ENCODE data around the gene EPHB2. TPM values are rescaled to one million over a fixed set of nuclear protein-coding genes. Genes with fewer than 3 reads are reported as not detected.

EPHB2 gene
- total RNA-seq, 2 experiments from 2014 or later: 0.13 TPM; not detected in 1

- ATAC-seq (no peak), DNase-seq (no peak)
- Mint-ChIP-seq H3K27ac (no peak overlapping the region), H3K27me3 (peaks cover 13% of the 10 kb centered on the region), H3K4me3 (no peak overlapping the region), H3K4me1 (ENCODE audit: low read depth) (no peaks in the 10 kb centered on the region), H3K9me3 (no peaks in the 10 kb centered on the region), H3K36me3 (ENCODE audit: low read depth) (no peaks in the 10 kb centered on the region)
- POLR2A ChIA-PET: no interaction called here
- CTCF ChIA-PET: no interaction called here
- intact Hi-C loops (cut with micrococcal nuclease): no loop called here
- no peak for TF ChIP-seq CTCF (IDR thresholded peaks at IDR 0.05)
Observed at GRCh38 chr1:22774833-22775182, 64.2 kb downstream of the EPHB2 start.

DNA sequence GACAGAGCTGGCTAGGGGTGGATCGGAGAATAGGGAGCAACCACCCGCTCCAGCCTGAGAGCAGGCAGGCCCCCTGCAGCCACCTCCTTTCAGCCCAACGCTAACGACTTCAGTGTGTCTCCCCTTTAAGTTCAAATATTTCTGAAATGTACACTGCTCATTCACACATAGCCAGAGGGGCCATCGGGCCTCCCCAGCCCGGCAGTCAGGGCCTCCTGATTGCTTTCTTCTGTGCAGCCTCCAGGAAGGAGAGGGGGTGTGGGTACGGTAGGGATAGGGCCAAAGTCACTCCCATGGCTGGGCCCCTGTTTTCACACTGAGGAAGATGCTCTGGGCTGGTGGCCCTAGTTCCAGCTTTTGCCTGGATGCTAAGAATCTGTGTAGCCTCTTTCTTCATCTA lies 64.8 kb downstream of the EPHB2 start:
- peaks cover 13% of the 10 kb centered on the region for H3K27me3 Mint-ChIP-seq
- no peaks in the 10 kb centered on the region for H3K9me3 Mint-ChIP-seq
- no peak overlapping the region for H3K4me3 Mint-ChIP-seq
- no peak for DNase-seq
- no peak for TF ChIP-seq CTCF (IDR thresholded peaks at IDR 0.05)
- intact Hi-C loops (cut with micrococcal nuclease): no loop called here
- H3K4me1 Mint-ChIP-seq (ENCODE audit: low read depth): no peaks in the 10 kb centered on the region
- H3K36me3 Mint-ChIP-seq (ENCODE audit: low read depth): no peaks in the 10 kb centered on the region
- H3K27ac Mint-ChIP-seq: no peak overlapping the region
- ChIA-PET POLR2A (no interaction called here), CTCF (no interaction called here)
- ATAC-seq: no peak

GRCh38 chr1:22776035-22776613 lies 65.5 kb downstream of the EPHB2 start:
- DNase-seq: no peak
- ChIA-PET POLR2A (interaction anchor here (0.6 kb wide), 1 partner anchor 42 kb away, joined by 3 read pairs; no protein-coding TSS in a partner anchor), CTCF (no interaction called here)
- intact Hi-C loops (cut with micrococcal nuclease): no loop called here
- H3K27ac Mint-ChIP-seq: no peak overlapping the region
- H3K4me3 Mint-ChIP-seq: no peak overlapping the region
- no peaks in the 10 kb centered on the region for H3K36me3 Mint-ChIP-seq (ENCODE audit: low read depth)
- peaks cover 15% of the 10 kb centered on the region for H3K27me3 Mint-ChIP-seq
- H3K9me3 Mint-ChIP-seq: no peaks in the 10 kb centered on the region
- ATAC-seq: no peak
- TF ChIP-seq CTCF (IDR thresholded peaks at IDR 0.05): no peak
- no peaks in the 10 kb centered on the region for H3K4me1 Mint-ChIP-seq (ENCODE audit: low read depth)

DNA sequence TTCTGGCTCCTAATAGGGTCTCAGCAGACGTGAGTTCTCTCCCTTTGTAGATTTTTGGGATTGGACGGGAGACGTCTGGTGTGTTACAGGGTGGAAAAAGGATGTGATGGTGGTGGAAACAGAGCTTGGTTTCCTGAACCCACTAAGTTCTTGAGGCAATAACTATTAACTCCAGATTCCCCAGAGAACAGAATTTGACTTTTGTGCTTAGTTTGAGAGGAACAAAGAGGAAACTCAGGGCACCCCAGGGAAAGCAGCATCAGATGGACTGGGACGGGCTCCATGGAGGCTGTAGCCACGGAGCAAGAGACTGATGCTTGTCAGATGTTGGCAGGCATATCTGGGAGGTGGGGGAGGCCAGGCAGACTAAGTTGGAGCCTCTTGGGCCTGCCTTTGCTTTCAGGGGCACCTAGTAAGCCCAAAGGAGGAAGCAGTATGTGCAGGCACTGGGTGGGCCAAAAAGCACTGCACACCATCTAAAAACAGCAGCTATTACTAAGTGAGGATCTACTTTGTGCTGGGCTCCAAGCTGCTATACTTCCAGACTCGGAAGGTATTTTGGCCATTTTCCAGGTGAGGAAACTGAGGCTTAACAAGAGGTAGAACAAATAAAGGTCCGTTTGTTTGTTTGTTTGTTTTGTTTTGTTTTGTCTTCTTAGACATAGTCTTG lies 66.9 kb downstream of the EPHB2 start:
- no peak for TF ChIP-seq CTCF (IDR thresholded peaks at IDR 0.05)
- Mint-ChIP-seq H3K36me3 (ENCODE audit: low read depth) (no peaks in the 10 kb centered on the region), H3K9me3 (no peaks in the 10 kb centered on the region), H3K4me1 (ENCODE audit: low read depth) (no peaks in the 10 kb centered on the region), H3K27ac (no peak overlapping the region), H3K4me3 (no peak overlapping the region), H3K27me3 (peaks cover 17% of the 10 kb centered on the region)
- intact Hi-C loops (cut with micrococcal nuclease): no loop called here
- POLR2A ChIA-PET: no interaction called here
- CTCF ChIA-PET: interaction anchor here (1.3 kb wide), 1 partner anchor 73 kb away, joined by 3 read pairs; no protein-coding TSS in a partner anchor
- ATAC-seq: no peak
- no peak for DNase-seq

DNA sequence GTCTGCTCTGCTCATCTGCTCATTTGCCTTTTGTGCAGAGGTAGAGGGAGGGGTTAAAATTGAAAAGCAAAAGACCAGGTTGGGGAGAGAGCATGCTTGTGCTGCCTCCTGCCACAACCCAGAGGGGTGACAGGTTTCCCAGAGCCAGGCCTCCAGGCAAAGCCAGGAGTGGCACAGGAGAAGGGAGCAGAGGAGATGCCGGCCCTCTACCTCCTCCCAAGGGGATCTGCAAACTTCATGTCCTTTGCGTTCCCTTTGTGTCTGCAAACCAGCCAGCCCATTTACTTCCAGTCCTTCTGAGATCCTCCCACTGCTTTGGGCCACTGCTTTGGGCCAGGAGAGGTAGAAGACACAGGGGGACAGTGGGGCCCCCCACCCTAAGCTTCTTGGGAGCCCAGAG lies 67.8 kb downstream of the EPHB2 start:
- POLR2A ChIA-PET: no interaction called here
- TF ChIP-seq CTCF (IDR thresholded peaks at IDR 0.05): no peak
- no peaks in the 10 kb centered on the region for H3K36me3 Mint-ChIP-seq (ENCODE audit: low read depth)
- H3K4me3 Mint-ChIP-seq: no peak overlapping the region
- no peaks in the 10 kb centered on the region for H3K4me1 Mint-ChIP-seq (ENCODE audit: low read depth)
- CTCF ChIA-PET: no interaction called here
- intact Hi-C loops (cut with micrococcal nuclease): no loop called here
- no peak overlapping the region for H3K27ac Mint-ChIP-seq
- peaks cover 17% of the 10 kb centered on the region for H3K27me3 Mint-ChIP-seq
- ATAC-seq (no peak), DNase-seq (no peak)
- H3K9me3 Mint-ChIP-seq: no peaks in the 10 kb centered on the region

Measured in activated CD8-positive, alpha-beta T cell treated with anti-CD3 and anti-CD28 coated beads for 36 hours (primary cell).